ENCODE measurements around the gene TMC8. TPM values are rescaled to one million over a fixed set of nuclear protein-coding genes. Genes with fewer than 3 reads are reported as not detected.
A peak's percentile ranks its signal among the peaks of the same experiment; 100 is the strongest.

Gene TMC8
- total RNA-seq, 1 donor from 2014 or later: 55.8 TPM

- DNase-seq (ENCODE audit: low spot score): no peak
- Mint-ChIP-seq H3K4me1 (ENCODE audit: unreplicated experiment) (peaks cover 37% of the 10 kb centered on the region), H3K4me3 (ENCODE audit: unreplicated experiment) (no peak overlapping the region), H3K36me3 (ENCODE audit: low read depth, unreplicated experiment) (peaks cover 18% of the 10 kb centered on the region), H3K27ac (ENCODE audit: unreplicated experiment) (no peak overlapping the region), H3K27me3 (ENCODE audit: unreplicated experiment) (peaks cover 10% of the 10 kb centered on the region), H3K9me3 (ENCODE audit: unreplicated experiment) (no peaks in the 10 kb centered on the region)
- TF ChIP-seq CTCF (IDR thresholded peaks at IDR 0.05; ENCODE audit: unreplicated experiment): no peak
Measured at GRCh38 chr17:78132084-78132676, 1.6 kb downstream of the TMC8 start.

GRCh38 chr17:78132767-78133178 is 2.2 kb downstream of the TMC8 start:
- Mint-ChIP-seq H3K4me1 (ENCODE audit: unreplicated experiment) (peaks cover 36% of the 10 kb centered on the region), H3K9me3 (ENCODE audit: unreplicated experiment) (no peaks in the 10 kb centered on the region), H3K4me3 (ENCODE audit: unreplicated experiment) (peak overlapping the region; percentile 37), H3K36me3 (ENCODE audit: low read depth, unreplicated experiment) (peaks cover 18% of the 10 kb centered on the region), H3K27me3 (ENCODE audit: unreplicated experiment) (peaks cover 10% of the 10 kb centered on the region), H3K27ac (ENCODE audit: unreplicated experiment) (no peak overlapping the region)
- no peak for TF ChIP-seq CTCF (IDR thresholded peaks at IDR 0.05; ENCODE audit: unreplicated experiment)
- no peak for DNase-seq (ENCODE audit: low spot score)

GRCh38 chr17:78133179-78133951 is 2.8 kb downstream of the TMC8 start:
- DNase-seq (ENCODE audit: low spot score): no peak
- no peaks in the 10 kb centered on the region for H3K9me3 Mint-ChIP-seq (ENCODE audit: unreplicated experiment)
- H3K27ac Mint-ChIP-seq (ENCODE audit: unreplicated experiment): peak overlapping the region; percentile 27
- H3K27me3 Mint-ChIP-seq (ENCODE audit: unreplicated experiment): peaks cover 10% of the 10 kb centered on the region
- peak overlapping the region; percentile 60 for H3K4me3 Mint-ChIP-seq (ENCODE audit: unreplicated experiment)
- peaks cover 18% of the 10 kb centered on the region for H3K36me3 Mint-ChIP-seq (ENCODE audit: low read depth, unreplicated experiment)
- no peak for TF ChIP-seq CTCF (IDR thresholded peaks at IDR 0.05; ENCODE audit: unreplicated experiment)
- peaks cover 36% of the 10 kb centered on the region for H3K4me1 Mint-ChIP-seq (ENCODE audit: unreplicated experiment)

GRCh38 chr17:78133971-78134898 is 3.7 kb downstream of the TMC8 start:
- Mint-ChIP-seq H3K4me1 (ENCODE audit: unreplicated experiment) (peaks cover 32% of the 10 kb centered on the region), H3K27me3 (ENCODE audit: unreplicated experiment) (peaks cover 9% of the 10 kb centered on the region), H3K27ac (ENCODE audit: unreplicated experiment) (peak overlapping the region; percentile 27), H3K4me3 (ENCODE audit: unreplicated experiment) (peak overlapping the region; percentile 60), H3K36me3 (ENCODE audit: low read depth, unreplicated experiment) (peaks cover 18% of the 10 kb centered on the region), H3K9me3 (ENCODE audit: unreplicated experiment) (no peaks in the 10 kb centered on the region)
- peak; percentile 69 for DNase-seq (ENCODE audit: low spot score)
- TF ChIP-seq CTCF (IDR thresholded peaks at IDR 0.05; ENCODE audit: unreplicated experiment): peak; percentile 19
